ENCODE data around the gene CEP162.

DNA sequence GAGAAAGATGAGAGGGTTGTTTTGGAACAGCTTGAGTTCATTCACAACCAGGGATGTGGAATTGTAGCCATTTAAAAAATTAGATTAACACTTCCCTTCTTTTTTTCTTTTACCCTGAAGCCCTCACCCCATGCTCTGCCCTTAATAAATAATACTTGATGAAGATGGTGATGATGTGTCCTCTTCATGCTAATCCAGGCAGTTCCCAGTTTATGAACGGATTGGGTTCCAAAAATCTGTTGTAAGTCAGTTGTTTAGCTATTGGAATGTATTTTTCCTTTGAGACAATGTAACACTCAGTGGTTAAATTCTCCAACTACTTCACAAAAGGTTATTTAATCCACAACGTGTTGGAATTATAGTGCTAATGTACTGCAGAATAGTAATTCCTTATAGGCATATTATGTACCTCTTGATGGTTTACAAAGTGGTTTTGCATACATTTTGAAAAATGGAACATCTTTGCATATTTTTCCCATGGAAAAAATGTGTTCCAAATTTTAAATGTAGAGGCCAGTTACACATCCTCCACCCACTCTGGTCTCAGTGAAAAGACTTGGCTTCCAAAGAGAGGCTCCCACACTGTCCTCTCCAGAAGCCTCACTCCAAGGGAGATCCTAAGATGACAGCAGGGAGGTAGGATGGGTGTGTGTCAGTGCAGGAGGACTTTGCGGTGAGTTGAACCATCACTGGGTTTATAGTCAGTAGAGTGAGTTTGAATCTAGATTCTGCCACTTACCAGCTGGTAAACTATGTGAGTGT lies 45.8 kb upstream of the CEP162 start:
- no peak for TF ChIP-seq EZH2 (IDR thresholded peaks at IDR 0.05; ENCODE audit: borderline replicate concordance)
- TF ChIP-seq, protein P1, sequence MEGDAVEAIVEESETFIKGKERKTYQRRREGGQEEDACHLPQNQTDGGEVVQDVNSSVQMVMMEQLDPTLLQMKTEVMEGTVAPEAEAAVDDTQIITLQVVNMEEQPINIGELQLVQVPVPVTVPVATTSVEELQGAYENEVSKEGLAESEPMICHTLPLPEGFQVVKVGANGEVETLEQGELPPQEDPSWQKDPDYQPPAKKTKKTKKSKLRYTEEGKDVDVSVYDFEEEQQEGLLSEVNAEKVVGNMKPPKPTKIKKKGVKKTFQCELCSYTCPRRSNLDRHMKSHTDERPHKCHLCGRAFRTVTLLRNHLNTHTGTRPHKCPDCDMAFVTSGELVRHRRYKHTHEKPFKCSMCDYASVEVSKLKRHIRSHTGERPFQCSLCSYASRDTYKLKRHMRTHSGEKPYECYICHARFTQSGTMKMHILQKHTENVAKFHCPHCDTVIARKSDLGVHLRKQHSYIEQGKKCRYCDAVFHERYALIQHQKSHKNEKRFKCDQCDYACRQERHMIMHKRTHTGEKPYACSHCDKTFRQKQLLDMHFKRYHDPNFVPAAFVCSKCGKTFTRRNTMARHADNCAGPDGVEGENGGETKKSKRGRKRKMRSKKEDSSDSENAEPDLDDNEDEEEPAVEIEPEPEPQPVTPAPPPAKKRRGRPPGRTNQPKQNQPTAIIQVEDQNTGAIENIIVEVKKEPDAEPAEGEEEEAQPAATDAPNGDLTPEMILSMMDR (IDR thresholded peaks at IDR 0.05; ENCODE audit: poor library complexity), result no peak

Measured in hepatocyte (in vitro differentiated cells).